HUES6 (cell line): ENCODE results near the gene CTAGE1.

Source experiments
- H3K27ac ChIP-seq: 2 replicates; pipeline ENCODE4 v1.7.0; 2013; ENCODE audit warnings: low read depth, mild to moderate bottlenecking, low read length, inconsistent platforms
- H3K27me3 ChIP-seq: 2 replicates; pipeline ENCODE4 v1.6.1; 2013; ENCODE audit warnings: low read length; ENCODE audit not compliant: control insufficient read depth, insufficient read depth
- H3K36me3 ChIP-seq: 2 replicates; pipeline ENCODE4 v1.6.1; 2013; ENCODE audit warnings: low read length; ENCODE audit not compliant: control insufficient read depth, insufficient read depth
- H3K4me1 ChIP-seq: 2 replicates; pipeline ENCODE4 v1.6.1; 2013; ENCODE audit warnings: low read length; ENCODE audit not compliant: control insufficient read depth, insufficient read depth
- H3K4me3 ChIP-seq: 2 replicates; pipeline ENCODE4 v1.5.1; 2013; ENCODE audit warnings: low read depth, low read length
- H3K9ac ChIP-seq: one replicate; pipeline ENCODE4 v1.6.1; 2013; ENCODE audit warnings: mild to moderate bottlenecking, low read length
- H3K9me3 ChIP-seq: 2 replicates; pipeline ENCODE4 v1.6.1; 2013; ENCODE audit warnings: low read depth, low read length; ENCODE audit not compliant: control insufficient read depth, insufficient read depth

CTAGE1 gene

DNA sequence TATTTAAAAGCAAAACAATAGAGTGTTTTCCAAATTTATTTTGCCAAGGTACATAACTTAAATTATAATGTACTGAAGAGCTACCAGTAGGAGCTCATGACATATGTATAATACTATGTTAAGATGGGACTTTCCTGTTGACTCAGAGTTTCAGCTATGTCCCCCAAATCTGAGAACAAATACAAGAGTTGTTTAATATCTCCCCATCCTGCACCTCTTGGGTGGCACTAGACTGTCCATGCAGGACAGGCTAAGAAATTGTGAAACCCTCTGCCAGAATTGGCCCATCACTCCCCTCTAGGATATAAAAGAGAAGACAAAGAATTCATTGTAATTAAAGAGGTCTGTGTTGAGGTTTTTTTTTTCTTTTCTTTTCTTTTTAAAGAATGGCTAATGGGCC lies 21.7 kb upstream of the CTAGE1 start:
- Histone ChIP-seq H3K27me3 (no peaks in the 10 kb centered on the region), H3K27ac (no peak overlapping the region), H3K9ac (no peak overlapping the region), H3K36me3 (no peaks in the 10 kb centered on the region), H3K4me1 (peaks cover 6% of the 10 kb centered on the region; the same call in 1 of the 2 replicates), H3K9me3 (no peaks in the 10 kb centered on the region), H3K4me3 (no peak overlapping the region)

DNA sequence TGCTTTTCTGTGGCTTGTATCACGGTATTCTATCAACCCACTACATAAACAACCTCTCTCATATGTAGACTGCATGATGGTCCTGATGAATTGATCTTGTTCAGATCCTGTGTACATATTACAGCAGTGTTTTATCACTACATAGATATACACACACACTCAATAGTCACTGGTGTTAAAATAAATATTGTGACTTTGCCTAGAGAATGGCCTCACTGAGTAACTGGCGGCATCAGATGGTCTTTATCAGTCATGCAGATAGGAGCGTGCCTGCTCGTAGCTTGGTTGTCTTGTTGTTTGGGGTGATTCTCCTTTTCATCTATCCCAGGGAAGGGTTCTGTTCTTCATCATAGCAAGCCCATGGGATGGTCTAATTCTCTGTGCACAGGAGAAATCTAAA lies 18.4 kb upstream of the CTAGE1 start:
- Histone ChIP-seq H3K9me3 (no peaks in the 10 kb centered on the region), H3K27me3 (no peaks in the 10 kb centered on the region), H3K27ac (no peak overlapping the region), H3K4me1 (peaks cover 6% of the 10 kb centered on the region; the same call in 1 of the 2 replicates), H3K9ac (no peak overlapping the region), H3K36me3 (no peaks in the 10 kb centered on the region), H3K4me3 (no peak overlapping the region)

GRCh38 chr18:22434973-22435608 lies 17.4 kb upstream of the CTAGE1 start:
- H3K4me3 ChIP-seq, result no peak overlapping the region
- H3K27me3 ChIP-seq, result no peaks in the 10 kb centered on the region
- H3K27ac ChIP-seq, result no peak overlapping the region
- no peaks in the 10 kb centered on the region for H3K36me3 ChIP-seq
- H3K9me3 ChIP-seq, result no peaks in the 10 kb centered on the region
- H3K4me1 ChIP-seq, result 0 out of 2 replicates have a peak, but pooled peaks cover under 1% of the 10 kb centered on the region
- H3K9ac ChIP-seq, result no peak overlapping the region

DNA sequence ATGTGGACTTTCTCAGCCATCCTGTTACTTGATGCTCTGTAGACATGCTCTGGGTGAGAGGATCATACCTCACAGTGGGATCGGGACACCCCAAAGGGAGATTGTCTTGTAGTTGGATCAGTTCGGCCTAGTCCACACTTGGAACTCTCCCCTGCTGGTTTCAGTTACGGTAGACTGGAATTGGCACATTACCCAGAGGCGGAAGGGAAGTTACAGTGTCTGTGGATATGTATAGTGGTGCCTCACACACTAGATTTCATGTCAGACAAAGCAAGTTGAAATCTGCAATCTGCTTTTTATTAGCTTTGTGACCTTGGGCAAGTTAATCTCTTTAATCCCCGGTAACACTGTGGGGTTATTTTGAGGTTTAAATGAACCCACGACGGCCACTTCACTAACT lies 16.2 kb upstream of the CTAGE1 start:
- H3K4me3 ChIP-seq, result no peak overlapping the region
- H3K27me3 ChIP-seq, result no peaks in the 10 kb centered on the region
- H3K9me3 ChIP-seq, result no peaks in the 10 kb centered on the region
- no peaks in the 10 kb centered on the region for H3K4me1 ChIP-seq
- no peak overlapping the region for H3K27ac ChIP-seq
- H3K9ac ChIP-seq, result no peak overlapping the region
- no peaks in the 10 kb centered on the region for H3K36me3 ChIP-seq

- Histone ChIP-seq H3K9me3 (no peaks in the 10 kb centered on the region), H3K9ac (no peak overlapping the region), H3K36me3 (no peaks in the 10 kb centered on the region), H3K27me3 (no peaks in the 10 kb centered on the region), H3K4me3 (no peak overlapping the region), H3K4me1 (no peaks in the 10 kb centered on the region), H3K27ac (no peak overlapping the region)
Observed at GRCh38 chr18:22432657-22433137, 15.0 kb upstream of the CTAGE1 start.

DNA sequence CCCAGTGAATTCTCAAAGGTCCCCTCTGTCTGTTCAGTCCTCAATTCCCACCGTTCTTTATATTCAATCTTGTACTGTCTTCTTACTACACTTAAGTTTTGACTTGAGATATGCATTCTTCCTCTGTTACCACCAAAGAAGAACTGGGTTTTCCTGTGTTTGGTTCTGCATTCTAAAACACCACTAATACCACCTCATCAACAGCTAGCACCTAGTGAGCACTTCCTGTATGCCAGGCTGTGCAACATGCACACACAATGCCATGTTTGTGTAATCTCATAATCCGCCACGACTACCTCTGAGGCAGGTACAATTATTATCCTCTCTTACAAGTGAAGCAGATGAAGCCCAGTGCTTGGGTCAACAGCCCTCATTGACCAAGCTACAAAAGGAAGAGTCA lies 11.8 kb upstream of the CTAGE1 start:
- Histone ChIP-seq H3K27me3 (no peaks in the 10 kb centered on the region), H3K4me1 (no peaks in the 10 kb centered on the region), H3K27ac (no peak overlapping the region), H3K9ac (no peak overlapping the region), H3K36me3 (no peaks in the 10 kb centered on the region), H3K9me3 (no peaks in the 10 kb centered on the region), H3K4me3 (no peak overlapping the region)

GRCh38 chr18:22428672-22429071 lies 11.0 kb upstream of the CTAGE1 start:
- Histone ChIP-seq H3K9me3 (no peaks in the 10 kb centered on the region), H3K27me3 (no peaks in the 10 kb centered on the region), H3K9ac (no peak overlapping the region), H3K4me1 (no peaks in the 10 kb centered on the region), H3K27ac (no peak overlapping the region), H3K36me3 (no peaks in the 10 kb centered on the region), H3K4me3 (no peak overlapping the region)

DNA sequence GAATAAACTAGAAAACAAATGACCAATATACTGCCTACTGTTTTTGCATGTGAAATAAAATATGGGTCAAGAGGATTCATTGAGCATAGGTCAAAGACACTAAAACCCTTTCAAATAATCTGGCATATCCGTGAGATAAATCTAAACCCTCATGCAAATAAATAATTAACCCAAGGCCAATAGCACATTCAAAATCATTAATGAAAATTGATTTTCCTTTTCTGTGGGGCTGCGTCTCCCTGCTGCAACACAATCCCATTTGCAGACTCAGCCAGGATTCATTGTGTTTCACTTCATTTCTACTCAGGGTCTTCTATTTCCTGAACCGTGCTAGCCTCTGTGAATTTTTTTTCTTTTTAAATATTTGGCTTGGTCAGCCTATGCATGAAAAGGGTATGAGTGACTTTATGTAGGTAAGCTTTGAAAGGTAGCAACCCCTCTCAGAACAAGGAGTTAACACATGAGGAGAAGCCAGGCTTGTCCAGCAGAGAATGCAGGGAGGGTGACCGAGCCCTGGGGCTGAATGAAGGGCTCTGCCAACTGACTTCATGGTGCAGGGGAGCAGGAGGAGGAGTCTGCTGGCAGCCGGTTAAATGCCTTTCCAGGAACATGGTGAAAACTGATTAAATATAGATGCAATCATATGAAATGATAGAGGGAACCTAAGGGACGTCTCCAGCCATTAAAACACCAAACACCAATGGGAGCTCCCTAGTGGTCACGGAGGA lies 10.3 kb upstream of the CTAGE1 start:
- H3K9me3 ChIP-seq, result no peaks in the 10 kb centered on the region
- no peaks in the 10 kb centered on the region for H3K4me1 ChIP-seq
- H3K27me3 ChIP-seq, result no peaks in the 10 kb centered on the region
- no peak overlapping the region for H3K4me3 ChIP-seq
- no peaks in the 10 kb centered on the region for H3K36me3 ChIP-seq
- no peak overlapping the region for H3K27ac ChIP-seq
- no peak overlapping the region for H3K9ac ChIP-seq

GRCh38 chr18:22424565-22424963 lies 6.8 kb upstream of the CTAGE1 start:
- H3K9me3 ChIP-seq, result no peaks in the 10 kb centered on the region
- H3K36me3 ChIP-seq, result no peaks in the 10 kb centered on the region
- no peaks in the 10 kb centered on the region for H3K27me3 ChIP-seq
- no peak overlapping the region for H3K4me3 ChIP-seq
- no peak overlapping the region for H3K9ac ChIP-seq
- no peak overlapping the region for H3K27ac ChIP-seq
- no peaks in the 10 kb centered on the region for H3K4me1 ChIP-seq

- H3K27me3 ChIP-seq, result no peaks in the 10 kb centered on the region
- H3K27ac ChIP-seq, result no peak overlapping the region
- no peak overlapping the region for H3K9ac ChIP-seq
- H3K36me3 ChIP-seq, result no peaks in the 10 kb centered on the region
- no peaks in the 10 kb centered on the region for H3K9me3 ChIP-seq
- no peak overlapping the region for H3K4me3 ChIP-seq
- H3K4me1 ChIP-seq, result no peaks in the 10 kb centered on the region
Observed at GRCh38 chr18:22423878-22424564, 6.3 kb upstream of the CTAGE1 start.

DNA sequence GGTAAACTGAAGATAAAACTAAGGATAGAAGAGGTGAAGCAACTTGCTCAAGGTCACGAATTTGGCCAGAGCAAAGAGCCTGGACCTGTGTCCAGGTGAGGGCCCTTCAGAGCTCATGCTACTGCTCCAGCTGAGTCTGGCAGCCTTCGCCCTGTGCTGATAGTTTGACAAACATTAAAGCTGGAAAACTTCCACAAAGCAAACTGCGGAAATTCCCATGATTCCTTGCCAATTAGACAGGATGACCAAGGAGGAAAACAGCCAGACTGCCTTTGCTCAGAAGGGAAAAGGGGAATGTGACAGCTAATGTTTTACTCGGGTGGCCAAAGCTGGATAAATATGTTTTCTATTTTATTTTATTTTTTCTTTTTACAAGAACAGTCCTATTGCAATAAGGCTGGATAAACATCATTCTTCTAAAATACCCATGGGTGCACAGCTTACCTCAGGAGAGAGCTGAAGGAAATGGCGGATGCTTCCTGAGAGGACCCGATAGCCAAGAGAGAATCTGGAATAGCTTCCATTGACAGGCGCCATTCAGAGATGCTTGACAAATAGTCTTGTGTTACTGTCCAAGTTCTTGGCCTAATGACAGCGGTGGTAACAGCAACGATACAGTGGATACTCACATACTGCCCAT lies 5.3 kb upstream of the CTAGE1 start:
- Histone ChIP-seq H3K36me3 (no peaks in the 10 kb centered on the region), H3K9ac (no peak overlapping the region), H3K4me3 (no peak overlapping the region), H3K27ac (no peak overlapping the region), H3K4me1 (no peaks in the 10 kb centered on the region), H3K27me3 (no peaks in the 10 kb centered on the region), H3K9me3 (no peaks in the 10 kb centered on the region; the same call in 1 of the 2 replicates)
